Measurements from ENCODE around the gene PHACTR4. TPM values are rescaled to one million over a fixed set of nuclear protein-coding genes. Genes with fewer than 3 reads are reported as not detected.
"Not testable (repeated sequence)": the region's sequence is repeated elsewhere in the genome, so short reads cannot be mapped to it uniquely, and the experiment has no call there.

The PHACTR4 gene
- polyA plus RNA-seq, 3 donors from 2014 or later: 4.2 to 22.5 (median 6.9) TPM

- H3K27me3 Mint-ChIP-seq (ENCODE audit: low read depth in 3 of 3); DNase-seq; H3K9me3 Mint-ChIP-seq; H3K4me3 Mint-ChIP-seq; H3K36me3 Mint-ChIP-seq; H3K27ac Mint-ChIP-seq; H3K4me1 Mint-ChIP-seq: not testable (repeated sequence)
Measured at GRCh38 chr1:28353248-28353810, 16.2 kb upstream of the PHACTR4 start.

GRCh38 chr1:28354121-28354520 is 15.4 kb upstream of the PHACTR4 start:
- H3K4me3 Mint-ChIP-seq: no peak overlapping the region
- no peaks in the 10 kb centered on the region for H3K36me3 Mint-ChIP-seq
- H3K27ac Mint-ChIP-seq: no peak overlapping the region
- peaks cover 0 to 3% (median 0%) of the 10 kb centered on the region in 3 donors for H3K27me3 Mint-ChIP-seq (ENCODE audit: low read depth in 3 of 3)
- DNase-seq: no peak
- H3K4me1 Mint-ChIP-seq: peaks cover 2 to 6% of the 10 kb centered on the region in 2 donors
- no peaks in the 10 kb centered on the region for H3K9me3 Mint-ChIP-seq

- H3K27ac Mint-ChIP-seq: no peak overlapping the region
- peaks cover 0 to 8% (median 2%) of the 10 kb centered on the region in 3 donors for H3K27me3 Mint-ChIP-seq (ENCODE audit: low read depth in 3 of 3)
- H3K4me3 Mint-ChIP-seq: no peak overlapping the region
- no peaks in the 10 kb centered on the region for H3K36me3 Mint-ChIP-seq
- peaks cover 5 to 13% of the 10 kb centered on the region in 2 donors for H3K4me1 Mint-ChIP-seq
- no peak for DNase-seq
- H3K9me3 Mint-ChIP-seq: no peaks in the 10 kb centered on the region
Measured at GRCh38 chr1:28358716-28359115, 10.8 kb upstream of the PHACTR4 start.

GRCh38 chr1:28359592-28360239 is 9.8 kb upstream of the PHACTR4 start:
- peak; percentile 51 to 66 (median 63) for DNase-seq
- no peaks in the 10 kb centered on the region for H3K36me3 Mint-ChIP-seq
- H3K27me3 Mint-ChIP-seq (ENCODE audit: low read depth in 3 of 3): peaks cover 0 to 8% (median 4%) of the 10 kb centered on the region in 3 donors
- H3K4me3 Mint-ChIP-seq: no peak overlapping the region
- no peaks in the 10 kb centered on the region for H3K9me3 Mint-ChIP-seq
- H3K4me1 Mint-ChIP-seq: peaks cover 5 to 14% of the 10 kb centered on the region in 2 donors
- H3K27ac Mint-ChIP-seq: no peak overlapping the region

- Mint-ChIP-seq H3K36me3 (no peaks in the 10 kb centered on the region), H3K9me3 (no peaks in the 10 kb centered on the region), H3K27ac (no peak overlapping the region)
Measured at GRCh38 chr1:28364888-28365287, 4.7 kb upstream of the PHACTR4 start.

GRCh38 chr1:28365864-28366263 is 3.7 kb upstream of the PHACTR4 start:
- H3K9me3 Mint-ChIP-seq: no peaks in the 10 kb centered on the region
- DNase-seq: peak; percentile 74 to 79 (median 78)
- peaks cover 6 to 11% (median 6%) of the 10 kb centered on the region in 3 donors for H3K27me3 Mint-ChIP-seq (ENCODE audit: low read depth in 3 of 3)
- H3K36me3 Mint-ChIP-seq: no peaks in the 10 kb centered on the region
- H3K4me3 Mint-ChIP-seq: peak overlapping the region; percentile 12 to 63 (median 51)
- H3K27ac Mint-ChIP-seq: peak overlapping the region; percentile 35 to 78 (median 56)
- H3K4me1 Mint-ChIP-seq: peaks cover 34 to 39% of the 10 kb centered on the region in 2 donors

More at GRCh38 chr1:28364888-28365287, 4.7 kb upstream of the PHACTR4 start:
- no peak for DNase-seq
- Mint-ChIP-seq H3K4me1 (peaks cover 25 to 31% of the 10 kb centered on the region in 2 donors), H3K27me3 (ENCODE audit: low read depth in 3 of 3) (peaks cover 6 to 11% (median 6%) of the 10 kb centered on the region in 3 donors), H3K4me3 (no peak overlapping the region)

GRCh38 chr1:28368608-28369007 is 932 bp upstream of the PHACTR4 start:
- DNase-seq, H3K9me3 Mint-ChIP-seq, H3K36me3 Mint-ChIP-seq: not testable (repeated sequence)
- H3K4me3 Mint-ChIP-seq: peak overlapping the region; percentile 91 to 95 (median 93)
- H3K27me3 Mint-ChIP-seq (ENCODE audit: low read depth in 3 of 3): peaks cover 4 to 11% (median 6%) of the 10 kb centered on the region in 3 donors
- H3K27ac Mint-ChIP-seq: peak overlapping the region in 5 of 6 donors; percentile 82 to 92 (median 88)
- H3K4me1 Mint-ChIP-seq: peaks cover 41 to 50% of the 10 kb centered on the region in 2 donors

- no peaks in the 10 kb centered on the region for H3K9me3 Mint-ChIP-seq
- H3K4me1 Mint-ChIP-seq: peaks cover 34 to 56% of the 10 kb centered on the region in 2 donors
- peak overlapping the region; percentile 79 to 93 (median 86) for H3K27ac Mint-ChIP-seq
- H3K27me3 Mint-ChIP-seq (ENCODE audit: low read depth in 3 of 3): peaks cover 4 to 9% (median 6%) of the 10 kb centered on the region in 3 donors
- peak overlapping the region; percentile 91 to 95 (median 93) for H3K4me3 Mint-ChIP-seq
- no peaks in the 10 kb centered on the region for H3K36me3 Mint-ChIP-seq
- peak in 1 of 3 donors; percentile 6 for DNase-seq
Measured at GRCh38 chr1:28370239-28371009, 884 bp downstream of the PHACTR4 start.

- Mint-ChIP-seq H3K27me3 (ENCODE audit: low read depth in 3 of 3) (peaks cover under 1 to 6% (median 3%) of the 10 kb centered on the region in 3 donors), H3K4me1 (peaks cover 28 to 50% of the 10 kb centered on the region in 2 donors), H3K4me3 (peak overlapping the region; percentile 91 to 95 (median 93)), H3K9me3 (no peaks in the 10 kb centered on the region), H3K36me3 (no peaks in the 10 kb centered on the region), H3K27ac (peak overlapping the region in 4 of 6 donors; percentile 58 to 82 (median 73))
- no peak for DNase-seq
Measured at GRCh38 chr1:28371010-28371377, 1.5 kb downstream of the PHACTR4 start.

GRCh38 chr1:28373450-28373849 is 3.9 kb downstream of the PHACTR4 start:
- H3K4me3 Mint-ChIP-seq; H3K36me3 Mint-ChIP-seq; H3K9me3 Mint-ChIP-seq; H3K27me3 Mint-ChIP-seq (ENCODE audit: low read depth in 3 of 3); DNase-seq: not testable (repeated sequence)
- peaks cover 25 to 46% of the 10 kb centered on the region in 2 donors for H3K4me1 Mint-ChIP-seq
- peak overlapping the region in 2 of 6 donors; percentile 10 to 11 for H3K27ac Mint-ChIP-seq

GRCh38 chr1:28374297-28374696 is 4.8 kb downstream of the PHACTR4 start:
- Mint-ChIP-seq H3K4me3 (no peak overlapping the region), H3K9me3 (no peaks in the 10 kb centered on the region), H3K4me1 (peaks cover 20 to 42% of the 10 kb centered on the region in 2 donors), H3K36me3 (peaks cover 0 to 3% (median 0%) of the 10 kb centered on the region in 3 donors), H3K27ac (no peak overlapping the region), H3K27me3 (ENCODE audit: low read depth in 3 of 3) (no peaks in the 10 kb centered on the region)
- DNase-seq: no peak

- H3K9me3 Mint-ChIP-seq; H3K4me3 Mint-ChIP-seq; DNase-seq; H3K27ac Mint-ChIP-seq; H3K36me3 Mint-ChIP-seq; H3K27me3 Mint-ChIP-seq (ENCODE audit: low read depth in 3 of 3): not testable (repeated sequence)
- H3K4me1 Mint-ChIP-seq: peaks cover 15 to 38% of the 10 kb centered on the region in 2 donors
Measured at GRCh38 chr1:28375598-28375997, 6.1 kb downstream of the PHACTR4 start.

- peak overlapping the region in 1 of 6 donors; percentile 56 for H3K27ac Mint-ChIP-seq
- H3K27me3 Mint-ChIP-seq (ENCODE audit: low read depth in 3 of 3); H3K9me3 Mint-ChIP-seq; H3K4me3 Mint-ChIP-seq; DNase-seq; H3K36me3 Mint-ChIP-seq: not testable (repeated sequence)
- H3K4me1 Mint-ChIP-seq: peaks cover 13 to 36% of the 10 kb centered on the region in 2 donors
Measured at GRCh38 chr1:28376195-28376594, 6.7 kb downstream of the PHACTR4 start.

- no peaks in the 10 kb centered on the region for H3K27me3 Mint-ChIP-seq (ENCODE audit: low read depth in 3 of 3)
- H3K27ac Mint-ChIP-seq: peak overlapping the region in 1 of 6 donors; percentile 17
- DNase-seq: no peak
- peaks cover 7 to 43% of the 10 kb centered on the region in 2 donors for H3K4me1 Mint-ChIP-seq
- peaks cover 0 to 11% (median 10%) of the 10 kb centered on the region in 3 donors for H3K36me3 Mint-ChIP-seq
- no peak overlapping the region for H3K4me3 Mint-ChIP-seq
- no peaks in the 10 kb centered on the region for H3K9me3 Mint-ChIP-seq
Measured at GRCh38 chr1:28378906-28379305, 9.4 kb downstream of the PHACTR4 start.

Data from immature natural killer cell (primary cell).